ENCODE measurements around the gene COL21A1.

Gene COL21A1

DNA sequence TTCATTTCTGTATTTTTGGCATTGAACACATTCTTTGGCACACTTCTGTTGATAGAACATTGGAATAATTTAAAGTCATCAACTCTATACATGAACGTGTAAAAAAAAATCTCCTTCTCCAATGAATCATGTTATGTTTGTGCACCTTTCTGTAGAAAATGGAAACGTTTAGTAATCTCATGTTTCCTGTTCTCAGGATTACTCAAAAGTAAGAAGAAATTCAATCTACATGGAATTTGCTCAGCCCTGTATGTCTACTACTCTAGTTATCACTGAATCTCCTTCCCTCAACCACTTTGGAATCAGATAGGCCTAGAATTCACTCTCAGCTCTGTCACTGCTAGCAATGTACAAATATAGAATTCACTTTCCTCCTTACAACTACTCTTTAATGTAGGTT, 103.6 kb downstream of the COL21A1 start:
- WGBS (ENCODE audit: insufficient coverage, insufficient read length), result no CpG with 5 or more reads among the region's 2 CpGs
- no peak for DNase-seq (ENCODE audit: low read depth, low spot score)

GRCh38 chr6:56140090-56140489, 107.3 kb downstream of the COL21A1 start:
- no peaks in the 10 kb centered on the region for H3K4me1 ChIP-seq (ENCODE audit: control insufficient read depth, insufficient read depth, low read length)
- DNase-seq (ENCODE audit: low read depth, low spot score), result no peak
- no peak overlapping the region for H3K27ac ChIP-seq (ENCODE audit: low read length)
- H3K9me3 ChIP-seq (ENCODE audit: control insufficient read depth, insufficient read depth, low read length), result no peaks in the 10 kb centered on the region; the same call in 1 of the 2 replicates
- H3K27me3 ChIP-seq (ENCODE audit: control insufficient read depth, insufficient read depth, low read length), result no peaks in the 10 kb centered on the region
- no peaks in the 10 kb centered on the region for H3K36me3 ChIP-seq (ENCODE audit: control insufficient read depth, insufficient read depth, low read length)
- no peak overlapping the region for H3K4me3 ChIP-seq (ENCODE audit: low read length)

More for the DNA sequence above, 103.6 kb downstream of the COL21A1 start:
- Histone ChIP-seq H3K27ac (ENCODE audit: low read length) (no peak overlapping the region), H3K9me3 (ENCODE audit: control insufficient read depth, insufficient read depth, low read length) (no peaks in the 10 kb centered on the region; the same call in 1 of the 2 replicates), H3K36me3 (ENCODE audit: control insufficient read depth, insufficient read depth, low read length) (no peaks in the 10 kb centered on the region), H3K4me3 (ENCODE audit: low read length) (no peak overlapping the region), H3K27me3 (ENCODE audit: control insufficient read depth, insufficient read depth, low read length) (no peaks in the 10 kb centered on the region), H3K4me1 (ENCODE audit: control insufficient read depth, insufficient read depth, low read length) (no peaks in the 10 kb centered on the region)

- Histone ChIP-seq H3K36me3 (ENCODE audit: control insufficient read depth, insufficient read depth, low read length) (no peaks in the 10 kb centered on the region), H3K4me1 (ENCODE audit: control insufficient read depth, insufficient read depth, low read length) (no peaks in the 10 kb centered on the region), H3K9me3 (ENCODE audit: control insufficient read depth, insufficient read depth, low read length) (no peaks in the 10 kb centered on the region), H3K27me3 (ENCODE audit: control insufficient read depth, insufficient read depth, low read length) (no peaks in the 10 kb centered on the region), H3K4me3 (ENCODE audit: low read length) (no peak overlapping the region), H3K27ac (ENCODE audit: low read length) (no peak overlapping the region)
- no peak for DNase-seq (ENCODE audit: low read depth, low spot score)
Observed at GRCh38 chr6:56115715-56116114, 131.7 kb downstream of the COL21A1 start.

GRCh38 chr6:56109149-56109548, 138.2 kb downstream of the COL21A1 start:
- no peak for DNase-seq (ENCODE audit: low read depth, low spot score)
- Histone ChIP-seq H3K9me3 (ENCODE audit: control insufficient read depth, insufficient read depth, low read length) (no peaks in the 10 kb centered on the region), H3K27ac (ENCODE audit: low read length) (no peak overlapping the region), H3K4me1 (ENCODE audit: control insufficient read depth, insufficient read depth, low read length) (no peaks in the 10 kb centered on the region), H3K4me3 (ENCODE audit: low read length) (no peak overlapping the region), H3K27me3 (ENCODE audit: control insufficient read depth, insufficient read depth, low read length) (no peaks in the 10 kb centered on the region), H3K36me3 (ENCODE audit: control insufficient read depth, insufficient read depth, low read length) (no peaks in the 10 kb centered on the region)

GRCh38 chr6:56106231-56106630, 141.1 kb downstream of the COL21A1 start:
- no CpG with 5 or more reads among the region's 1 CpG for WGBS (ENCODE audit: insufficient coverage, insufficient read length)
- DNase-seq (ENCODE audit: low read depth, low spot score), result no peak

DNA sequence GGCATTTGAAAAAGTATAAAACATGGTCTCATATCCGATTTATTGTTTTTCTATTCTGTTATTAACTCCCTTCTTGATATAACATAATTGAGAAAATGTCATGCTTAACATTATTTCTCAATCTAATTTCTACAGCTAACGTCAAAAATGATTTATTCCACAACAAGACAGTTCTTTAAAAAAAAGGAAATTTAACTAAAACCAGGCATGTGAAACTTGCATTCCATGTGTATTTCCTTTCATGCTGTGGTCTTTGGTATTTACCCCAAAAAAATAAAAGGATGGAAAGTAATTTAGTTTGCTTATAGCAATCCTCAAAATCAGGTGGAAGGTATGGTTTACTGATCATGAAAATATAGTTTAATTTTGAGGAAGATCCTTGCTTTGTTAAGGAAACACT, 142.8 kb downstream of the COL21A1 start:
- no peaks in the 10 kb centered on the region for H3K27me3 ChIP-seq (ENCODE audit: control insufficient read depth, insufficient read depth, low read length)
- H3K4me1 ChIP-seq (ENCODE audit: control insufficient read depth, insufficient read depth, low read length), result no peaks in the 10 kb centered on the region
- DNase-seq (ENCODE audit: low read depth, low spot score), result no peak
- WGBS (ENCODE audit: insufficient coverage, insufficient read length), result no CpG with 5 or more reads among the region's 2 CpGs
- H3K27ac ChIP-seq (ENCODE audit: low read length), result no peak overlapping the region
- H3K4me3 ChIP-seq (ENCODE audit: low read length), result no peak overlapping the region
- H3K9me3 ChIP-seq (ENCODE audit: control insufficient read depth, insufficient read depth, low read length), result no peaks in the 10 kb centered on the region
- no peaks in the 10 kb centered on the region for H3K36me3 ChIP-seq (ENCODE audit: control insufficient read depth, insufficient read depth, low read length)

More at GRCh38 chr6:56106231-56106630, 141.1 kb downstream of the COL21A1 start:
- Histone ChIP-seq H3K4me1 (ENCODE audit: control insufficient read depth, insufficient read depth, low read length) (no peaks in the 10 kb centered on the region), H3K4me3 (ENCODE audit: low read length) (no peak overlapping the region), H3K36me3 (ENCODE audit: control insufficient read depth, insufficient read depth, low read length) (no peaks in the 10 kb centered on the region), H3K27me3 (ENCODE audit: control insufficient read depth, insufficient read depth, low read length) (no peaks in the 10 kb centered on the region), H3K9me3 (ENCODE audit: control insufficient read depth, insufficient read depth, low read length) (no peaks in the 10 kb centered on the region), H3K27ac (ENCODE audit: low read length) (no peak overlapping the region)

GRCh38 chr6:56102216-56102615, 145.2 kb downstream of the COL21A1 start:
- H3K36me3 ChIP-seq (ENCODE audit: control insufficient read depth, insufficient read depth, low read length), result no peaks in the 10 kb centered on the region
- no peak overlapping the region for H3K4me3 ChIP-seq (ENCODE audit: low read length)
- no peaks in the 10 kb centered on the region for H3K9me3 ChIP-seq (ENCODE audit: control insufficient read depth, insufficient read depth, low read length)
- H3K27me3 ChIP-seq (ENCODE audit: control insufficient read depth, insufficient read depth, low read length), result no peaks in the 10 kb centered on the region
- WGBS (ENCODE audit: insufficient coverage, insufficient read length), result no CpG with 5 or more reads among the region's 1 CpG
- no peak overlapping the region for H3K27ac ChIP-seq (ENCODE audit: low read length)
- no peak for DNase-seq (ENCODE audit: low read depth, low spot score)
- no peaks in the 10 kb centered on the region for H3K4me1 ChIP-seq (ENCODE audit: control insufficient read depth, insufficient read depth, low read length)

DNA sequence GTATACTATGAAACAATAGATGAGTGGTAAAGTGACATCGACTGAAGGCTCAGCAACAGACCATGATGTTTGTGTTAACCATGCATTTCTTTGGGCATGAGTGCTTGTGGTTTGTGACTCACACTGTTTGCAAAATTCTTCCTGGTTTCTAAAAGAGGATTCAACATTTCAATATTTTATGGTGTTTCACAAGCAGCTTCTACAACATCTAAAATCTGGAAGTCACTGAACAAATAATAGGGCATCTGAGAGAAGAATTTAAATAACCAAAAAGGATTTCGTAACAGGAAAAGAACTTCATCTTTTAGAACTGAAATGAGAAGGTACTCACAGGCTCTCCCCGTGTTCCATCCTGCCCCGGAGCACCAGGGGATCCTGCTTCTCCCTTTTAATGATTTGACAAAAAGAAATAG, 146.2 kb downstream of the COL21A1 start:
- Histone ChIP-seq H3K4me3 (ENCODE audit: low read length) (no peak overlapping the region), H3K36me3 (ENCODE audit: control insufficient read depth, insufficient read depth, low read length) (no peaks in the 10 kb centered on the region), H3K27me3 (ENCODE audit: control insufficient read depth, insufficient read depth, low read length) (no peaks in the 10 kb centered on the region), H3K27ac (ENCODE audit: low read length) (no peak overlapping the region), H3K4me1 (ENCODE audit: control insufficient read depth, insufficient read depth, low read length) (no peaks in the 10 kb centered on the region), H3K9me3 (ENCODE audit: control insufficient read depth, insufficient read depth, low read length) (no peaks in the 10 kb centered on the region)
- WGBS (ENCODE audit: insufficient coverage, insufficient read length), result no CpG with 5 or more reads among the region's 4 CpGs
- no peak for DNase-seq (ENCODE audit: low read depth, low spot score)

- Histone ChIP-seq H3K27ac (ENCODE audit: low read length) (no peak overlapping the region), H3K36me3 (ENCODE audit: control insufficient read depth, insufficient read depth, low read length) (no peaks in the 10 kb centered on the region), H3K4me3 (ENCODE audit: low read length) (no peak overlapping the region), H3K27me3 (ENCODE audit: control insufficient read depth, insufficient read depth, low read length) (no peaks in the 10 kb centered on the region), H3K4me1 (ENCODE audit: control insufficient read depth, insufficient read depth, low read length) (no peaks in the 10 kb centered on the region), H3K9me3 (ENCODE audit: control insufficient read depth, insufficient read depth, low read length) (no peaks in the 10 kb centered on the region)
- DNase-seq (ENCODE audit: low read depth, low spot score), result no peak
- no CpG with 5 or more reads among the region's 2 CpGs for WGBS (ENCODE audit: insufficient coverage, insufficient read length)
Observed at GRCh38 chr6:56096946-56097621, 150.3 kb downstream of the COL21A1 start.

- no peak for DNase-seq (ENCODE audit: low read depth, low spot score)
- no peak overlapping the region for H3K27ac ChIP-seq (ENCODE audit: low read length)
- no peaks in the 10 kb centered on the region for H3K27me3 ChIP-seq (ENCODE audit: control insufficient read depth, insufficient read depth, low read length)
- no peaks in the 10 kb centered on the region for H3K36me3 ChIP-seq (ENCODE audit: control insufficient read depth, insufficient read depth, low read length)
- no peaks in the 10 kb centered on the region for H3K9me3 ChIP-seq (ENCODE audit: control insufficient read depth, insufficient read depth, low read length)
- H3K4me1 ChIP-seq (ENCODE audit: control insufficient read depth, insufficient read depth, low read length), result no peaks in the 10 kb centered on the region
- H3K4me3 ChIP-seq (ENCODE audit: low read length), result no peak overlapping the region
Observed at GRCh38 chr6:56096541-56096940, 150.8 kb downstream of the COL21A1 start.

- no peak for DNase-seq (ENCODE audit: low read depth, low spot score)
- WGBS (ENCODE audit: insufficient coverage, insufficient read length), result no CpG with 5 or more reads among the region's 1 CpG
- no peaks in the 10 kb centered on the region for H3K27me3 ChIP-seq (ENCODE audit: control insufficient read depth, insufficient read depth, low read length)
- no peak overlapping the region for H3K4me3 ChIP-seq (ENCODE audit: low read length)
- H3K4me1 ChIP-seq (ENCODE audit: control insufficient read depth, insufficient read depth, low read length), result no peaks in the 10 kb centered on the region
- H3K9me3 ChIP-seq (ENCODE audit: control insufficient read depth, insufficient read depth, low read length), result no peaks in the 10 kb centered on the region
- no peak overlapping the region for H3K27ac ChIP-seq (ENCODE audit: low read length)
- no peaks in the 10 kb centered on the region for H3K36me3 ChIP-seq (ENCODE audit: control insufficient read depth, insufficient read depth, low read length)
Observed at GRCh38 chr6:56093776-56094175, 153.6 kb downstream of the COL21A1 start.
